Activated CD8-positive, alpha-beta memory T cell treated with anti-CD3 and anti-CD28 coated beads, Interleukin-2, amount 50 U/mL, for 48 hours (primary cell): ENCODE data around the gene TENM3.
"Not testable (repeated sequence)": the region's sequence is repeated elsewhere in the genome, so short reads cannot be mapped to it uniquely, and the experiment has no call there.

Source experiments
- DNase-seq: peaks from one replicate; pipeline ENCODE4 v3.0.0-alpha.2; 2020

Gene TENM3

GRCh38 chr4:182243204-182243603, at the start of gene TENM3:
Gene TENM3 (plus strand): TSS chr4:182243402. CDS start chr4:182324021, 80,619 bp downstream.
- DNase-seq: not testable (repeated sequence)

GRCh38 chr4:182194091-182194824, 48.9 kb upstream of the TENM3 start:
- no peak for DNase-seq

- DNase-seq: no peak
These were observed 45.6 kb upstream of the TENM3 start for GRCh38 chr4:182197611-182198010.

- no peak for DNase-seq
These were observed 41.3 kb upstream of the TENM3 start for GRCh38 chr4:182201871-182202270.

GRCh38 chr4:182202650-182203049, 40.6 kb upstream of the TENM3 start:
- DNase-seq: no peak

GRCh38 chr4:182203872-182204411, 39.3 kb upstream of the TENM3 start:
- no peak for DNase-seq

GRCh38 chr4:182205306-182205705, 37.9 kb upstream of the TENM3 start:
- no peak for DNase-seq

- DNase-seq: no peak
These were observed 36.9 kb upstream of the TENM3 start for GRCh38 chr4:182206266-182206665.

GRCh38 chr4:182206916-182207315, 36.3 kb upstream of the TENM3 start:
- DNase-seq: no peak

GRCh38 chr4:182207830-182208396, 35.3 kb upstream of the TENM3 start:
- no peak for DNase-seq

- no peak for DNase-seq
These were observed 34.6 kb upstream of the TENM3 start for GRCh38 chr4:182208526-182209050.

- DNase-seq: no peak
These were observed 30.9 kb upstream of the TENM3 start for GRCh38 chr4:182212211-182212761.

- DNase-seq: no peak
These were observed 30.2 kb upstream of the TENM3 start for GRCh38 chr4:182213004-182213403.

- no peak for DNase-seq
These were observed 28.1 kb upstream of the TENM3 start for GRCh38 chr4:182215148-182215547.

GRCh38 chr4:182216005-182216404, 27.2 kb upstream of the TENM3 start:
- DNase-seq: no peak

GRCh38 chr4:182219411-182220056, 23.7 kb upstream of the TENM3 start:
- DNase-seq: no peak

GRCh38 chr4:182221987-182222386, 21.2 kb upstream of the TENM3 start:
- DNase-seq: no peak

GRCh38 chr4:182222766-182223165, 20.4 kb upstream of the TENM3 start:
- no peak for DNase-seq

GRCh38 chr4:182223708-182224107, 19.5 kb upstream of the TENM3 start:
- no peak for DNase-seq

GRCh38 chr4:182224192-182224850, 18.9 kb upstream of the TENM3 start:
- no peak for DNase-seq

GRCh38 chr4:182225257-182225852, 17.8 kb upstream of the TENM3 start:
- DNase-seq: no peak

GRCh38 chr4:182227611-182228010, 15.6 kb upstream of the TENM3 start:
- no peak for DNase-seq
